Suprapubic skin (tissue), 4 donors: Measurements from ENCODE around the gene COPS7A. TPM values are rescaled to one million over a fixed set of nuclear protein-coding genes. Genes with fewer than 3 reads are reported as not detected.
A peak's percentile ranks its signal among the peaks of the same experiment; 100 is the strongest.
"Not testable (repeated sequence)": the region's sequence is repeated elsewhere in the genome, so short reads cannot be mapped to it uniquely, and the experiment has no call there.

Experiments used
- DNase-seq, 2 donors: peaks; one replicate each; pipeline ENCODE4 v3.0.0-alpha.2; 2019; ENCODE audit warnings: low spot score in 2 of 2
- H3K27ac ChIP-seq: fragments of 200-600 bp; sonication (generic); one replicate; pipeline ENCODE4 v1.5.1; 2019
- H3K27me3 ChIP-seq: fragments of 200-600 bp; sonication (generic); one replicate; pipeline ENCODE4 v1.5.1; 2019
- H3K36me3 ChIP-seq: fragments of 200-600 bp; sonication (generic); one replicate; pipeline ENCODE4 v1.5.1; 2019
- H3K4me1 ChIP-seq: fragments of 200-600 bp; sonication (generic); one replicate; pipeline ENCODE4 v1.5.1; 2019
- H3K4me3 ChIP-seq: fragments of 200-600 bp; sonication (generic); one replicate; pipeline ENCODE4 v1.5.1; 2019; ENCODE audit warnings: mild to moderate bottlenecking
- H3K9me3 ChIP-seq: fragments of 200-600 bp; sonication (generic); one replicate; pipeline ENCODE4 v1.5.1; 2019
- EP300 ChIP-seq: sonication (generic); formaldehyde crosslinking; IDR thresholded peaks from one replicate; pipeline ENCODE4 v1.6.1; 2017; ENCODE audit warnings: antibody characterized with exemption
- POLR2A ChIP-seq, 2 donors: fragments of 450-650 bp; IDR thresholded peaks; one replicate each; pipeline ENCODE4 v1.6.1; 2017; ENCODE audit warnings: antibody characterized with exemption in 2 of 2, mild to moderate bottlenecking in 2 of 2, moderate library complexity in 2 of 2
- POLR2AphosphoS5 ChIP-seq, 3 donors: sonication (generic); formaldehyde crosslinking; IDR thresholded peaks; one replicate each; pipeline ENCODE4 v1.6.1; 2017; ENCODE audit warnings: antibody characterized with exemption in 3 of 3
- WGBS: methylation state at CpG from one replicate; pipeline ENCODE4 v1.1.5; 2018; 5-methylcytosine and 5-hydroxymethylcytosine counted together
- total RNA-seq, 4 donors: library from RNA; depleted of rRNA; stranded (reverse); fragments of >200 nt; gene quantifications; one replicate each; pipeline ENCODE4 v1.1.0, GENCODE V29; 2016
- TF ChIP-seq, protein P1 (sequence below), 2 donors: fragments of 200-600 bp in 1 of 2; fragments of 450-650 bp in 1 of 2; sonication (generic) in 1 of 2; IDR thresholded peaks; one replicate each; pipeline ENCODE4 v1.5.1; 2016 to 2019; ENCODE audit warnings: antibody characterized with exemption in 2 of 2, mild to moderate bottlenecking in 1 of 2, moderate library complexity in 1 of 2

Gene COPS7A
- total RNA-seq, 4 donors from 2014 or later, result 50.2 to 70.7 (median 66.6) TPM

DNA sequence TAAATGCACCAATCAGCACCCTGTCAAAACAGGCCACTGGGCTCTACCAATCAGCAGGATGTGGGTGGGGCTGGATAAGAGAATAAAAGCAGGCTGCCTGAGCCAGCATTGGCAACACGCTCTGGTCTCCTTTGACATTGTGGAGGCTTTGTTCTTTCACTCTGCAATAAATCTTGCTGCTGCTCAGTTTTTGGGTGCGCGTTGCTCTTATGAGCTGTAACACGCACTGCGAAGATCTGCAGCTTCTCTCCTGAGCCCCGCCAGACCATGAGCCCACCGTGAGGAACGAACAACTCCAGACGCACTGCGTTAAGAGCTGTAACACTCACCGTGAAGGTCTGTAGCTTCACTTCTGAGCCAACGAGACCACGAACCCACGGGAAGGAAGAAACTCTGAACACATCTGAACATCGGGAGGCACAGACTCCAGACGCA, 14.9 kb upstream of the COPS7A start:
- peaks cover 80% of the 10 kb centered on the region for H3K27me3 ChIP-seq
- H3K4me1 ChIP-seq, result no peaks in the 10 kb centered on the region
- H3K36me3 ChIP-seq, result no peaks in the 10 kb centered on the region
- no peak for TF ChIP-seq POLR2AphosphoS5 (IDR thresholded peaks at IDR 0.05)
- TF ChIP-seq, protein P1, sequence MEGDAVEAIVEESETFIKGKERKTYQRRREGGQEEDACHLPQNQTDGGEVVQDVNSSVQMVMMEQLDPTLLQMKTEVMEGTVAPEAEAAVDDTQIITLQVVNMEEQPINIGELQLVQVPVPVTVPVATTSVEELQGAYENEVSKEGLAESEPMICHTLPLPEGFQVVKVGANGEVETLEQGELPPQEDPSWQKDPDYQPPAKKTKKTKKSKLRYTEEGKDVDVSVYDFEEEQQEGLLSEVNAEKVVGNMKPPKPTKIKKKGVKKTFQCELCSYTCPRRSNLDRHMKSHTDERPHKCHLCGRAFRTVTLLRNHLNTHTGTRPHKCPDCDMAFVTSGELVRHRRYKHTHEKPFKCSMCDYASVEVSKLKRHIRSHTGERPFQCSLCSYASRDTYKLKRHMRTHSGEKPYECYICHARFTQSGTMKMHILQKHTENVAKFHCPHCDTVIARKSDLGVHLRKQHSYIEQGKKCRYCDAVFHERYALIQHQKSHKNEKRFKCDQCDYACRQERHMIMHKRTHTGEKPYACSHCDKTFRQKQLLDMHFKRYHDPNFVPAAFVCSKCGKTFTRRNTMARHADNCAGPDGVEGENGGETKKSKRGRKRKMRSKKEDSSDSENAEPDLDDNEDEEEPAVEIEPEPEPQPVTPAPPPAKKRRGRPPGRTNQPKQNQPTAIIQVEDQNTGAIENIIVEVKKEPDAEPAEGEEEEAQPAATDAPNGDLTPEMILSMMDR (IDR thresholded peaks at IDR 0.05), result no peak
- TF ChIP-seq EP300, result no peak
- no peak for TF ChIP-seq POLR2A (IDR thresholded peaks at IDR 0.05)
- no peak overlapping the region for H3K4me3 ChIP-seq
- no peaks in the 10 kb centered on the region for H3K9me3 ChIP-seq
- DNase-seq, result no peak
- 76% methylated on average over 16 of the region's 16 CpGs for WGBS
- H3K27ac ChIP-seq, result no peak overlapping the region

DNA sequence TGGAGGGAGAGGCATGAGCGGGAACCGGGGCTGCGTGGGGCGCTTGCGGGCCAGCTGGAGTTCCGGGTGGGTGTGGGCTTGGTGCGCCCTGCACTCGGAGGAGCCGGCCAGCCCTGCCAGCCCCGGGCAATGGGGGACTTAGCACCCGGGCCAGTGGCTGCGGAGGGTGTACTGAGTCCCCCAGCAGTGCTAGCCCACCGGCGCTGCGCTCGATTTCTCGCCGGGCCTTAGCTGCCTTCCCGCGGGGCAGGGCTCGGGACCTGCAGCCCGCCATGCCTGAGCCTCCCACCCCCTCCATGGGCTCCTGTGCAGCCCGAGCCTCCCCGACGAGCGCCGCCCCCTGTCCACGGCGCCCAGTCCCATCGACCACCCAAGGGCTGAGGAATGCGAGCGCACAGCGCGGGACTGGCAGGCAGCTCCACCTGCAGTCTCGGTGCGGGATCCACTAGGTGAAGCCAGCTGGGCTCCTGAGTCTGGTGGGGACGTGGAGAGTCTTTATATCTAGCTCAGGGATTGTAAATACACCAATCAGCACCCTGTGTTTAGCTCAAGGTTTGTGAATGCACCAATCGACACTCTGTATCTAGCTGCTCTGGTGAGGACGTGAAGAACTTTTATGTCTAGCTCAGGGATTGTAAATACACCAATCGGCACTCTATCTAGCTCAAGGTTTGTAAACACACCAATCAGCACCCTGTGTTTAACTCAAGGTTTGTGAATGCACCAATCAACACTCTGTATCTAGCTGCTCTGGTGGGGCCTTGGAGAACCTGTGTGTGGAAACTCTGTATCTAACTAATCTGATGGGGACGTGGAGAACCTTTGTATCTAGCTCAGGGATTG, 7.6 kb upstream of the COPS7A start:
- H3K9me3 ChIP-seq, H3K4me1 ChIP-seq, DNase-seq, H3K36me3 ChIP-seq, H3K4me3 ChIP-seq, H3K27ac ChIP-seq: not testable (repeated sequence)
- peaks cover 41% of the 10 kb centered on the region for H3K27me3 ChIP-seq
- 83% methylated on average over 2 of the region's 41 CpGs for WGBS

DNA sequence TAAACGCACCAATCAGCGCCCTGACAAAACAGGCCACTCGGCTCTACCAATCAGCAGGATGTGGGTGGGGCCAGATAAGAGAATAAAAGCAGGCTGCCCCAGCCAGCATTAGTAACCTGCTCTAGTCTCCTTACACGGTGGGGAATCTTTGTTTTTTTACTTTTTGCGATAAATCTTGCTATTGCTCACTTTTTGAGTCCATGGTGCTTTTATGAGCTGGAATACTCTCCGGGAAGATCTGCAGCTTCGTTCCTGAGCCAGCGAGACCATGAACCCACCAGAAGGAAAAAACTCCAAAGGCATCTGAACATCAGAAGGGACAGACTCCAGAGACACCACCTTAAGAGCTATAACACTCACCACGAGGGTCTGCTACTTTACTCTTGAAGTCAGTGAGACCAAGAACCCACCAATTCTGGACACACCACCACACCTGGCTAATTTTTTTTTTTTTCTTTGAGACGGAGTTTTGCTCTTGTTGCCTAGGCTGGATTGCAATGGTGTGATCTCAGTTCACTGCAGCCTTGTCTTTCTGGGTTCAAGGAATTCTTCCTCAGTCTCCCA, 6.9 kb upstream of the COPS7A start:
- H3K36me3 ChIP-seq, result no peaks in the 10 kb centered on the region
- no peak for DNase-seq
- 87% methylated on average over 10 of the region's 10 CpGs for WGBS
- no peaks in the 10 kb centered on the region for H3K9me3 ChIP-seq
- peaks cover 37% of the 10 kb centered on the region for H3K27me3 ChIP-seq
- H3K4me1 ChIP-seq, result no peaks in the 10 kb centered on the region
- TF ChIP-seq POLR2AphosphoS5 (IDR thresholded peaks at IDR 0.05) (no peak), POLR2A (IDR thresholded peaks at IDR 0.05) (no peak), EP300 (no peak)
- TF ChIP-seq, protein P1 (IDR thresholded peaks at IDR 0.05), result no peak
- H3K4me3 ChIP-seq, result no peak overlapping the region
- H3K27ac ChIP-seq, result no peak overlapping the region

DNA sequence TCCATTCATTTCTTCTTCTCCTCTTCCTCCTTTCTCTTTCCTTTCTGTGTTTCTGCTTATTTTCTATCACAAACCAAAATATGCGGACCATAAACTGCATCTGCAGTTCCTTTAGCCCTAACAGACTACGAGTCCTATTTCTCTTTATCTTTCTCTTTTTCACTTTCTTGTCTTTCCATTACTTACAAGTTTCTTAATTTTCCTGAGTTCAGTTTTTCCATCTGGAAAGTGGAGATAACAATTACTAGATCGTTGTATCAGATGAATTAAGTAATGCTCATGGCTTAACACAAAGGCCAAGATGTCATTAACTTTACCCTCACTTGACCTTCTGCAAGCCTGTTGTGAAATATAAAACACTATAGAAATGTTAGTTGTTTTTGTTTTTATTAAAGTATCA, 983 bp upstream of the COPS7A start:
- no peak for DNase-seq
- no peak overlapping the region for H3K27ac ChIP-seq
- H3K36me3 ChIP-seq, result peaks cover 6% of the 10 kb centered on the region
- whole genome bisulfite sequencing, result 82% methylated on average over 3 of the region's 3 CpGs
- peaks cover 13% of the 10 kb centered on the region for H3K4me1 ChIP-seq
- peaks cover 6% of the 10 kb centered on the region for H3K27me3 ChIP-seq
- TF ChIP-seq POLR2A (IDR thresholded peaks at IDR 0.05) (no peak), EP300 (no peak), POLR2AphosphoS5 (IDR thresholded peaks at IDR 0.05) (no peak)
- TF ChIP-seq, protein P1 (IDR thresholded peaks at IDR 0.05), result no peak
- no peak overlapping the region for H3K4me3 ChIP-seq
- H3K9me3 ChIP-seq, result no peaks in the 10 kb centered on the region

DNA sequence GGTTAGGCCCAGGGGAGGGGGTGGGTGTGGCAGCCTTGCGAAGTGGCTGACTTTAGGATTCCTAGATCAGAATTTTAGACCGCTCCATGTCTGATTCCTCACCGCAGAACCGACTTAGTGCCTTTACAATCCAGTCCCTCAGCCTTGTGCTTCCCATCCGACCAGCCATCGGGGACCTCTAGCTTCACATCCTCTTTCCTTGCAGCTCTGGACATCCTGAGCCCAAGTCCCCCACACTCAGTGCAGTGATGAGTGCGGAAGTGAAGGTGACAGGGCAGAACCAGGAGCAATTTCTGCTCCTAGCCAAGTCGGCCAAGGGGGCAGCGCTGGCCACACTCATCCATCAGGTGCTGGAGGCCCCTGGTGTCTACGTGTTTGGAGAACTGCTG, 557 bp downstream of the COPS7A start:
- no peak for TF ChIP-seq POLR2A (IDR thresholded peaks at IDR 0.05)
- TF ChIP-seq, protein P1 (IDR thresholded peaks at IDR 0.05), result no peak
- no peak for TF ChIP-seq POLR2AphosphoS5 (IDR thresholded peaks at IDR 0.05)
- no peak for TF ChIP-seq EP300
- peak overlapping the region; percentile 56 for H3K4me3 ChIP-seq
- peaks cover 21% of the 10 kb centered on the region for H3K36me3 ChIP-seq
- WGBS, result 7% methylated on average over 9 of the region's 10 CpGs
- H3K27ac ChIP-seq, result peak overlapping the region; percentile 88
- no peak for DNase-seq
- peaks cover 13% of the 10 kb centered on the region for H3K4me1 ChIP-seq
- no peaks in the 10 kb centered on the region for H3K27me3 ChIP-seq
- H3K9me3 ChIP-seq, result no peaks in the 10 kb centered on the region
